Pancreas (tissue), 10 donors: ENCODE results near the gene INTU. TPM values are rescaled to one million over a fixed set of nuclear protein-coding genes. Genes with fewer than 3 reads are reported as not detected.
"Not testable (repeated sequence)": the region's sequence is repeated elsewhere in the genome, so short reads cannot be mapped to it uniquely, and the experiment has no call there.

Experiments
- ATAC-seq, 4 donors: fragments of 200-7000 bp; cut with Tn5 transposase; one replicate each; pipeline versions ENCODE4 v1.8.0 to v1.9.1; 2020; ENCODE audit warnings: mild to moderate bottlenecking in 4 of 4, moderate library complexity in 4 of 4
- DNase-seq, 6 donors: peaks; one replicate each; pipeline ENCODE4 v3.0.0-alpha.2; 2020
- FAIRE-seq: peaks from 2 replicates; lab custom pipeline; 2012; peaks lifted over from hg19 to GRCh38; lab: Jason Lieb, UNC
- H3K27ac ChIP-seq, 4 donors: fragments of 200-600 bp; sonication (generic); 1 replicate in 3 of 4; 2 replicates in 1 of 4; pipeline versions ENCODE4 v1.5.0 to v1.8.0; 2020
- H3K27me3 ChIP-seq, 4 donors: fragments of 200-600 bp; one replicate each; pipeline ENCODE4 v1.8.0; 2021
- H3K36me3 ChIP-seq, 3 donors: fragments of 200-600 bp; sonication (generic) in 1 of 3; one replicate each; pipeline versions ENCODE4 v1.5.0 to v1.8.0; 2020 to 2021
- H3K4me1 ChIP-seq, 3 donors: fragments of 200-600 bp; one replicate each; pipeline ENCODE4 v1.8.0; 2021
- H3K4me3 ChIP-seq, 4 donors: fragments of 200-600 bp; sonication (generic) in 2 of 4; one replicate each; pipeline versions ENCODE4 v1.5.0 to v1.8.0; 2020 to 2021
- H3K9me3 ChIP-seq, 4 donors: fragments of 200-600 bp; one replicate each; pipeline ENCODE4 v1.8.0; 2021
- CTCF ChIP-seq, 4 donors: fragments of 200-600 bp; sonication (generic) in 3 of 4; IDR thresholded peaks; one replicate each; pipeline versions ENCODE4 v1.5.0 to v1.8.0; 2021; ENCODE audit warnings: antibody characterized with exemption in 4 of 4
- WGBS, 2 donors: extraction: QIAGEN DNeasy Blood & Tissue Kit; methylation state at CpG; one replicate each; pipeline ENCODE4 v1.1.7; 2013; 5-methylcytosine and 5-hydroxymethylcytosine counted together
- intact Hi-C, 3 donors: fragments of 100-400 bp; cut with DNase I; formaldehyde crosslinking; loops; one replicate each; pipeline versions ENCODE4 v1.11.1 to v1.14.2; 2022
- polyA plus RNA-seq, 2 donors: library from polyadenylated mRNA; stranded (reverse); fragments of 200-250 nt; gene quantifications; one replicate each; pipeline ENCODE4 v1.2.3, GENCODE V29; 2013
- total RNA-seq, 6 donors: library from RNA; stranded (reverse); fragmentation: NEBNext Ultra II Directional in 4 of 6; extraction: Animal tissue kit (Norgen Biotek cat#: 25700) in 4 of 6; gene quantifications; one replicate each; pipeline versions ENCODE4 v1.2.1 to v1.2.4, GENCODE V29; 2021 to 2023
- donor health status: healthy with polysubstance abuse.
- donor health status: DM: no; HTN: no; CAD: no; lungs with moderate emphysema.
- donor health status: DM: no; HTN: no; CAD: no.
- donor health status: control.
- donor health status: control.
- donor health status: Bipolar disorder and iron deficiency.
- donor health status: DM: yes; HTN: yes; CAD: no.
- donor health status: DM: no; HTN: no; CAD: no.
- donor health status: DM: no; HTN: no; CAD: no.
- donor health status: DM: yes; HTN: yes; CAD: no.

The INTU gene
- total RNA-seq (1 to 10 TPM; 1.7 to 8.1 (median 4.1) TPM), polyA plus RNA-seq (1 to 10 TPM; 3.2 to 5.5 TPM)

- TF ChIP-seq CTCF (IDR thresholded peaks at IDR 0.05), result no peak
- intact Hi-C loops, result no loop called here
- H3K4me1 ChIP-seq, result peaks cover 0 to 10% (median 0%) of the 10 kb centered on the region in 3 donors
- WGBS, 2 donors, result 1% methylated on average over 38 of the region's 38 CpGs
- DNase-seq (peak; percentile 83 to 96 (median 93)), ATAC-seq (peak; percentile 100), FAIRE-seq (peak; percentile 94)
- no peaks in the 10 kb centered on the region for H3K36me3 ChIP-seq
- no peaks in the 10 kb centered on the region for H3K9me3 ChIP-seq
- H3K27ac ChIP-seq, result peak within 1 kb of the TSS in 3 of 4 donors; percentile 55 to 60 (median 56)
- peak within 1 kb of the TSS; percentile 51 to 61 (median 58) for H3K4me3 ChIP-seq
- peaks cover 0 to 6% (median 0%) of the 10 kb centered on the region in 4 donors for H3K27me3 ChIP-seq
These were observed at the start of gene INTU for GRCh38 chr4:127632420-127633403. Gene INTU, plus strand, starts transcription at chr4:127632957. Its CDS starts 78 bp downstream, at chr4:127633035.

- intact Hi-C loops, H3K27ac ChIP-seq, ATAC-seq, H3K4me1 ChIP-seq, H3K4me3 ChIP-seq, H3K27me3 ChIP-seq, DNase-seq, FAIRE-seq, H3K9me3 ChIP-seq, H3K36me3 ChIP-seq: not testable (repeated sequence)
- WGBS, 2 donors, result 73 to 95% methylated on average over 4 of the region's 4 CpGs
These were observed 46.3 kb upstream of the INTU start for GRCh38 chr4:127586496-127586895.

DNA sequence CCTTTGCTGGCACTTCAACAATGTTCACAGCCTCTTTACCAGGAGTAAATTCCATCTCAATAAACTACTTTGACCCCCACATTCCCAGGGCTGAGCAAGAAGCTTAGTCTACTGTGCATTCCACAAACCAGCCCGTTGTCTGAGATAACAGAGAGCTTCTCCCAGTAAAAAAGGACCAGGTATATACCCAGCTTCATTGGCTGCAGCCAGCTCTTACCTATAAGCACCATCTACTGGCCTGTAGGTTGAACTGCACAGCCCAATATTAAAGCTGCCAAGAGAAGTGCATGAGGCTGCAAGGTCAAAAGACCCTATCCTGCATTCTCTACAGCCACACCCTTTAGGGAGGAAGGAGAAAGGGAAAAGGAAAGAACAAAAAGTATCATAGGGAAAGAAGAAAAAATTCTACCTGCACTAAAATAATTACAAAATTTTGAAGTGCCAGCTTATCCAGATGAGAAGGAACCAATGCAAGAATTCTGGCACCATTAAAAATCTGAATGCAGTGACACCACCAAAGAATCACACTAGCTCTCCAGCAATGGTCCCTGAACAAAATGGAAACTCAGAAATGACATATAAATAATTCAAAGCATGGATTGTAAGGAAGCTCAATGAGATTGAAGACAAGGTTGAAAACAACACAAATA is 45.7 kb upstream of the INTU start:
- DNase-seq (peak in 1 of 6 donors; percentile 19), FAIRE-seq (no peak)

DNA sequence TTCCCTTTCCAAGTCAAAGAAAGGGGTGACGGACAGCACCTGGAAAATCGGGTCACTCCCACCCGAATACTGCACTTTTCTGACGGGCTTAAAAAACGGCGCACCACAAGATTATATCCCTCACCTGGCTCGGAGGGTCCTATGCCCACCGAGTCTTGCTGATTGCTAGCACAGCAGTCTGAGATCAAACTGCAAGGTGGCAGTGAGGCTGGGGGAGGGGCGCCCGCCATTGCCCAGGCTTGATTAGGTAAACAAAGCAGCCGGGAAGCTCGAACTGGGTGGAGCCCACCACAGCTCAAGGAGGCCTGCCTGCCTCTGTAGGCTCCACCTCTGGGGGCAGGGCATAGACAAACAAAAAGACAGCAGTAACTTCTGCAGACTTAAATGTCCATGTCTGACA is 43.6 kb upstream of the INTU start:
- WGBS, 2 donors, result 70 to 87% methylated on average over 7 to 10 of the region's 12 CpGs
- FAIRE-seq, ATAC-seq: not testable (repeated sequence)

More for the DNA sequence above, 45.7 kb upstream of the INTU start:
- WGBS, 2 donors, result 0 to 1% methylated on average over 1 of the region's 1 CpG
- H3K27me3 ChIP-seq, result no peaks in the 10 kb centered on the region
- H3K4me1 ChIP-seq, result no peaks in the 10 kb centered on the region
- peak; percentile 46 to 83 (median 76) for ATAC-seq
- TF ChIP-seq CTCF (IDR thresholded peaks at IDR 0.05), result peak; percentile 28 to 61 (median 47)
- H3K36me3 ChIP-seq, result no peaks in the 10 kb centered on the region
- H3K27ac ChIP-seq, result no peak overlapping the region
- intact Hi-C loops, result no loop called here
- H3K4me3 ChIP-seq, result no peak overlapping the region
- H3K9me3 ChIP-seq, result no peaks in the 10 kb centered on the region

GRCh38 chr4:127598656-127599055 is 34.1 kb upstream of the INTU start:
- Histone ChIP-seq H3K9me3 (no peaks in the 10 kb centered on the region), H3K4me3 (no peak overlapping the region), H3K27me3 (no peaks in the 10 kb centered on the region), H3K27ac (no peak overlapping the region), H3K4me1 (no peaks in the 10 kb centered on the region), H3K36me3 (no peaks in the 10 kb centered on the region)
- DNase-seq (no peak), FAIRE-seq (no peak), ATAC-seq (no peak)
- no peak for TF ChIP-seq CTCF (IDR thresholded peaks at IDR 0.05)
- intact Hi-C loops, result no loop called here

More for the DNA sequence above, 43.6 kb upstream of the INTU start:
- H3K4me1 ChIP-seq, H3K27ac ChIP-seq, H3K36me3 ChIP-seq, intact Hi-C loops, H3K27me3 ChIP-seq, DNase-seq, H3K9me3 ChIP-seq, H3K4me3 ChIP-seq: not testable (repeated sequence)
